ENCODE measurements around the gene SCUBE2.

- TF ChIP-seq SMC3 (IDR thresholded peaks at IDR 0.05; ENCODE audit: low read depth, low read length), result no peak
- no peak for TF ChIP-seq EZH2phosphoT487 (IDR thresholded peaks at IDR 0.05; ENCODE audit: borderline replicate concordance, low read depth)
- TF ChIP-seq, protein P1, sequence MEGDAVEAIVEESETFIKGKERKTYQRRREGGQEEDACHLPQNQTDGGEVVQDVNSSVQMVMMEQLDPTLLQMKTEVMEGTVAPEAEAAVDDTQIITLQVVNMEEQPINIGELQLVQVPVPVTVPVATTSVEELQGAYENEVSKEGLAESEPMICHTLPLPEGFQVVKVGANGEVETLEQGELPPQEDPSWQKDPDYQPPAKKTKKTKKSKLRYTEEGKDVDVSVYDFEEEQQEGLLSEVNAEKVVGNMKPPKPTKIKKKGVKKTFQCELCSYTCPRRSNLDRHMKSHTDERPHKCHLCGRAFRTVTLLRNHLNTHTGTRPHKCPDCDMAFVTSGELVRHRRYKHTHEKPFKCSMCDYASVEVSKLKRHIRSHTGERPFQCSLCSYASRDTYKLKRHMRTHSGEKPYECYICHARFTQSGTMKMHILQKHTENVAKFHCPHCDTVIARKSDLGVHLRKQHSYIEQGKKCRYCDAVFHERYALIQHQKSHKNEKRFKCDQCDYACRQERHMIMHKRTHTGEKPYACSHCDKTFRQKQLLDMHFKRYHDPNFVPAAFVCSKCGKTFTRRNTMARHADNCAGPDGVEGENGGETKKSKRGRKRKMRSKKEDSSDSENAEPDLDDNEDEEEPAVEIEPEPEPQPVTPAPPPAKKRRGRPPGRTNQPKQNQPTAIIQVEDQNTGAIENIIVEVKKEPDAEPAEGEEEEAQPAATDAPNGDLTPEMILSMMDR (IDR thresholded peaks at IDR 0.05), result no peak
Observed at GRCh38 chr11:9004183-9004926, 87.0 kb downstream of the SCUBE2 start.

Measured in SK-N-SH (cell line).